Hepatocyte (in vitro differentiated cells): Measurements from ENCODE around the gene SDCBP2. TPM values are rescaled to one million over a fixed set of nuclear protein-coding genes. Genes with fewer than 3 reads are reported as not detected.

ENCODE experiments used
- DNase-seq: peaks from one replicate; pipeline ENCODE4 v3.0.0-alpha.2; 2016; ENCODE audit warnings: low spot score
- H2AFZ ChIP-seq: fragments of 200-600 bp; sonication (generic); 2 replicates; pipeline ENCODE4 v1.6.0; 2016; ENCODE audit warnings: antibody characterized with exemption, mild to moderate bottlenecking
- H3K27ac ChIP-seq: fragments of 200-600 bp; sonication (generic); 2 replicates; pipeline ENCODE4 v1.5.1; 2016; ENCODE audit warnings: mild to moderate bottlenecking
- H3K27me3 ChIP-seq: fragments of 200-600 bp; sonication (generic); 2 replicates; pipeline ENCODE4 v1.6.1; 2016
- H3K36me3 ChIP-seq: fragments of 200-600 bp; sonication (generic); replicated peaks from 2 replicates; pipeline ENCODE4 v1.5.1; 2016; ENCODE audit warnings: low read depth; ENCODE audit not compliant: insufficient read depth
- H3K4me1 ChIP-seq: fragments of 200-600 bp; sonication (generic); 2 replicates; pipeline ENCODE4 v1.5.1; 2016; ENCODE audit warnings: mild to moderate bottlenecking, moderate library complexity; ENCODE audit not compliant: insufficient read depth
- H3K4me2 ChIP-seq: fragments of 200-600 bp; sonication (generic); 2 replicates; pipeline ENCODE4 v1.6.0; 2016
- H3K4me3 ChIP-seq: fragments of 200-600 bp; sonication (generic); 2 replicates; pipeline ENCODE4 v1.5.1; 2016; ENCODE audit warnings: mild to moderate bottlenecking
- H3K79me2 ChIP-seq: fragments of 200-600 bp; sonication (generic); 2 replicates; pipeline ENCODE4 v1.6.0; 2017; ENCODE audit warnings: mild to moderate bottlenecking
- H3K9me2 ChIP-seq: fragments of 200-600 bp; sonication (generic); replicated peaks from 2 replicates; pipeline ENCODE4 v1.6.0; 2017; ENCODE audit warnings: mild to moderate bottlenecking; ENCODE audit not compliant: insufficient read depth
- H3K9me3 ChIP-seq: fragments of 200-600 bp; sonication (generic); 2 replicates; pipeline ENCODE4 v1.5.1; 2016; ENCODE audit warnings: low read depth, mild to moderate bottlenecking
- H4K20me1 ChIP-seq: fragments of 200-600 bp; sonication (generic); 2 replicates; pipeline ENCODE4 v1.6.0; 2016; ENCODE audit warnings: mild to moderate bottlenecking; ENCODE audit not compliant: insufficient read depth, poor library complexity, severe bottlenecking
- EZH2 ChIP-seq: fragments of 200-600 bp; sonication (generic); IDR thresholded peaks from 2 replicates; pipeline ENCODE4 v1.6.1; 2016; ENCODE audit warnings: antibody characterized with exemption, mild to moderate bottlenecking, borderline replicate concordance
- EZH2phosphoT487 ChIP-seq: fragments of 200-600 bp; sonication (generic); IDR thresholded peaks from one replicate; pipeline ENCODE4 v1.6.1; 2018; ENCODE audit warnings: antibody characterized with exemption, mild to moderate bottlenecking, low read depth, moderate library complexity; ENCODE audit not compliant: unreplicated experiment, severe bottlenecking
- WGBS: methylation state at CpG from one replicate; pipeline ENCODE4 v1.1.6; 2016; ENCODE audit warnings: low lambda C conversion rate; ENCODE audit errors: missing lambda C conversion rate; 5-methylcytosine and 5-hydroxymethylcytosine counted together
- polyA plus RNA-seq: library from polyadenylated mRNA; unstranded; fragments of >200 nt; fragmentation: Nextera tagmentation; extraction: Ambion mirVana; gene quantifications from 2 replicates; pipeline ENCODE4 v1.2.1, GENCODE V29; 2016
- total RNA-seq: library from RNA; depleted of rRNA; stranded (reverse); fragments of >200 nt; gene quantifications from 2 replicates; pipeline ENCODE4 v1.2.3, GENCODE V29; 2014
- TF ChIP-seq, protein P1 (sequence below): fragments of 200-600 bp; sonication (generic); IDR thresholded peaks from 2 replicates; pipeline ENCODE4 v1.5.1; 2016; ENCODE audit warnings: antibody characterized with exemption, mild to moderate bottlenecking; ENCODE audit not compliant: poor library complexity

SDCBP2 gene
- total and polyA plus RNA-seq, 2 experiments from 2014 or later: 64.1 to 83.3 TPM

DNA sequence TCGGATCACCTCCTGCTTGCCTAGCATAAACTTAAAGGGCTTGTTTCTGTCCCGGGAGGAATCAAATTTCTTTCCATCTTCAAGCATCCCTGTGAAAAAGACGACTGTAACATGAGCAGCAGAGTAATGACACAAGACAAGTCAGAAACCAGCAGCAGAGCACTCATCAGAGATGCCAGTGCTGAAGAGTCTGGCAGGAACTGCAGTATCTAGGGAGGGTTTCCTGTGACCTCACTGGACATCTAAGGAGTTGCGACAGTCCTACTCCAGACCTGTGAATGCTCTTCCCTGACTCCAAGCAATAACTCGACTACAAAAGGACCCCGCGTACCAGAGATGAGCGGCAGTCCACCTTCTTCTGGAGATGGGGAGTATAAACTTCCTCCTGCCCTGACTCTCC is 46.6 kb upstream of the SDCBP2 start:
- no peaks in the 10 kb centered on the region for H3K4me1 ChIP-seq

DNA sequence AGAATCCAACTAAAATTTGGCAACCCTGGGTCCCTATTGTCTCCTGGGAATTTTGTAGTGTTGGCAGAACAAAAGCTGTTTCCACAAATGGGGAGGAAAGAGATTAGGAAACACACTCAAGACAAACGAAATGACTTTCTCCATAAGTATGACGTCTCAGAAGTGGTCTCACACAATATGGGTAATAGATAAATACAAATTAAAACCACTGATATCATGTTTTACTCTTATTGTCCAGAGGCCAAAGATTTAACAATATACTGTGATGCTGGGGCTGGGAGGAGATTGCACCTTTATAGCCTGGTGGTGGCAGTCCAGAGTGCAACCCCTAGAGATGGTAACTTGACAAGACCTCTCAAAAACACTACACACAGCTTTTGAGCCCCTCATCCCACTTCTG is 45.3 kb upstream of the SDCBP2 start:
- Histone ChIP-seq H3K4me1 (no peaks in the 10 kb centered on the region), H2AFZ (no peak overlapping the region), H3K36me3 (no peaks in the 10 kb centered on the region), H4K20me1 (peaks cover 37% of the 10 kb centered on the region), H3K4me3 (no peak overlapping the region), H3K9me2 (no peaks in the 10 kb centered on the region), H3K9me3 (no peaks in the 10 kb centered on the region), H3K27me3 (no peaks in the 10 kb centered on the region), H3K79me2 (peaks cover 72% of the 10 kb centered on the region), H3K27ac (peak overlapping the region; percentile 6), H3K4me2 (no peak overlapping the region)
- DNase-seq: no peak
- TF ChIP-seq, protein P1, sequence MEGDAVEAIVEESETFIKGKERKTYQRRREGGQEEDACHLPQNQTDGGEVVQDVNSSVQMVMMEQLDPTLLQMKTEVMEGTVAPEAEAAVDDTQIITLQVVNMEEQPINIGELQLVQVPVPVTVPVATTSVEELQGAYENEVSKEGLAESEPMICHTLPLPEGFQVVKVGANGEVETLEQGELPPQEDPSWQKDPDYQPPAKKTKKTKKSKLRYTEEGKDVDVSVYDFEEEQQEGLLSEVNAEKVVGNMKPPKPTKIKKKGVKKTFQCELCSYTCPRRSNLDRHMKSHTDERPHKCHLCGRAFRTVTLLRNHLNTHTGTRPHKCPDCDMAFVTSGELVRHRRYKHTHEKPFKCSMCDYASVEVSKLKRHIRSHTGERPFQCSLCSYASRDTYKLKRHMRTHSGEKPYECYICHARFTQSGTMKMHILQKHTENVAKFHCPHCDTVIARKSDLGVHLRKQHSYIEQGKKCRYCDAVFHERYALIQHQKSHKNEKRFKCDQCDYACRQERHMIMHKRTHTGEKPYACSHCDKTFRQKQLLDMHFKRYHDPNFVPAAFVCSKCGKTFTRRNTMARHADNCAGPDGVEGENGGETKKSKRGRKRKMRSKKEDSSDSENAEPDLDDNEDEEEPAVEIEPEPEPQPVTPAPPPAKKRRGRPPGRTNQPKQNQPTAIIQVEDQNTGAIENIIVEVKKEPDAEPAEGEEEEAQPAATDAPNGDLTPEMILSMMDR: no peak
- TF ChIP-seq EZH2phosphoT487: no peak
- TF ChIP-seq EZH2: no peak
- 93% methylated on average over 2 of the region's 2 CpGs for WGBS

More for the DNA sequence above, 46.6 kb upstream of the SDCBP2 start:
- Histone ChIP-seq H3K79me2 (peaks cover 84% of the 10 kb centered on the region), H3K27me3 (no peaks in the 10 kb centered on the region), H3K4me2 (no peak overlapping the region), H3K9me2 (no peaks in the 10 kb centered on the region), H4K20me1 (peaks cover 48% of the 10 kb centered on the region), H2AFZ (no peak overlapping the region), H3K36me3 (no peaks in the 10 kb centered on the region), H3K9me3 (no peaks in the 10 kb centered on the region), H3K4me3 (no peak overlapping the region), H3K27ac (no peak overlapping the region)
- 67% methylated on average over 8 of the region's 8 CpGs for WGBS
- no peak for DNase-seq
- TF ChIP-seq EZH2phosphoT487: no peak
- TF ChIP-seq EZH2: no peak
- TF ChIP-seq, protein P1: no peak

DNA sequence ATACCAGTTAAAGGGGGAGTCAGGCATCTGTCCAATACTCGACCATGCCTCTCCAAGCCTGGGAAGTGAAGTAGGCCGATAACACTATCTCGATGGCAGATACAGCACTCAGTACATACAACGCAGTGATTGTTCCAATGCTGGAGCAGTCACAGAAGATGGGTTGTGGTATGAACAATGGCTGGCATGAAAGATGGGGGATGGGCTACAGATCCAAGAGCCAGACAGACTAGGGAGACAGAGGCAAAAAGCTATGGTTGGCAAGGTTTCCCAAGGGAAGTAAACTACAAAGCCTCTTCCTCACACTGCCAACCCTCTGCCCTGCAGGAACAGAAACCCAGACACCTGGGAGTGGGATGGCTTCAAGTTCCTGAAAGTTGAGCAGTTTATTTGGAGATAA is 44.7 kb upstream of the SDCBP2 start:
- TF ChIP-seq EZH2phosphoT487: no peak
- TF ChIP-seq EZH2: no peak
- TF ChIP-seq, protein P1: no peak

DNA sequence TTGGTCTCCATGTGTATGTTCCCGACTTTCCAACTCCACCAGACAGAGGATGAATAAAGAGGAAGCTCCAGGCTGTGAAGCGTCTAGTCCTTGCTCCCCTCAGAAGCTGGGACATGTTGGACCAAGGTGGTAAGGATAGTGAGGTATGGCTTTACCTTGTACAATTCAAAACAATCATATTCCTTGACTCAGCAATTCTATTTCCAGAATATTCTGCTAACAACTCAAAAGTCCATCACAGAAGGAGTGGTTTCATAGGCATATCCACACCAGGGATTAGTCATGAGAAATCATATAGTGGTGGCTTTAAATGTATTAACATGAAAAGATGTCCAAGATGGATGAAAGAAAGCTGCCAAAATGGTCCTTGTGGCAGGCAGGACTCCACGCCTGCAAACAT is 44.1 kb upstream of the SDCBP2 start:
- H3K27ac ChIP-seq: no peak overlapping the region
- H3K4me1 ChIP-seq: peaks cover 9% of the 10 kb centered on the region
- no peaks in the 10 kb centered on the region for H3K9me3 ChIP-seq
- H2AFZ ChIP-seq: no peak overlapping the region
- no peak overlapping the region for H3K4me3 ChIP-seq
- 99% methylated on average over 3 of the region's 3 CpGs for WGBS
- peaks cover 25% of the 10 kb centered on the region for H4K20me1 ChIP-seq
- peaks cover 60% of the 10 kb centered on the region for H3K79me2 ChIP-seq
- no peaks in the 10 kb centered on the region for H3K27me3 ChIP-seq
- DNase-seq: no peak
- H3K36me3 ChIP-seq: no peaks in the 10 kb centered on the region
- no peaks in the 10 kb centered on the region for H3K9me2 ChIP-seq
- TF ChIP-seq EZH2: no peak
- no peak for TF ChIP-seq EZH2phosphoT487
- TF ChIP-seq, protein P1: no peak
- no peak overlapping the region for H3K4me2 ChIP-seq

More for the DNA sequence above, 44.7 kb upstream of the SDCBP2 start:
- H3K4me3 ChIP-seq: no peak overlapping the region
- H3K9me2 ChIP-seq: no peaks in the 10 kb centered on the region
- H3K9me3 ChIP-seq: no peaks in the 10 kb centered on the region
- peaks cover 4% of the 10 kb centered on the region for H3K4me1 ChIP-seq
- H2AFZ ChIP-seq: no peak overlapping the region
- no peaks in the 10 kb centered on the region for H3K36me3 ChIP-seq
- WGBS: 95% methylated on average over 4 of the region's 4 CpGs
- DNase-seq: no peak
- peaks cover 65% of the 10 kb centered on the region for H3K79me2 ChIP-seq
- H3K27me3 ChIP-seq: no peaks in the 10 kb centered on the region
- no peak overlapping the region for H3K27ac ChIP-seq
- H4K20me1 ChIP-seq: peaks cover 30% of the 10 kb centered on the region
- no peak overlapping the region for H3K4me2 ChIP-seq
